ENCODE data around the gene TMC8. TPM values are rescaled to one million over a fixed set of nuclear protein-coding genes. Genes with fewer than 3 reads are reported as not detected.

Gene TMC8
- total and polyA plus RNA-seq, 2 of the 8 experiments (the other 6 are each of a cell fraction or from before 2014, with no cell fraction given) = 1.00 to 2.8 TPM

DNA sequence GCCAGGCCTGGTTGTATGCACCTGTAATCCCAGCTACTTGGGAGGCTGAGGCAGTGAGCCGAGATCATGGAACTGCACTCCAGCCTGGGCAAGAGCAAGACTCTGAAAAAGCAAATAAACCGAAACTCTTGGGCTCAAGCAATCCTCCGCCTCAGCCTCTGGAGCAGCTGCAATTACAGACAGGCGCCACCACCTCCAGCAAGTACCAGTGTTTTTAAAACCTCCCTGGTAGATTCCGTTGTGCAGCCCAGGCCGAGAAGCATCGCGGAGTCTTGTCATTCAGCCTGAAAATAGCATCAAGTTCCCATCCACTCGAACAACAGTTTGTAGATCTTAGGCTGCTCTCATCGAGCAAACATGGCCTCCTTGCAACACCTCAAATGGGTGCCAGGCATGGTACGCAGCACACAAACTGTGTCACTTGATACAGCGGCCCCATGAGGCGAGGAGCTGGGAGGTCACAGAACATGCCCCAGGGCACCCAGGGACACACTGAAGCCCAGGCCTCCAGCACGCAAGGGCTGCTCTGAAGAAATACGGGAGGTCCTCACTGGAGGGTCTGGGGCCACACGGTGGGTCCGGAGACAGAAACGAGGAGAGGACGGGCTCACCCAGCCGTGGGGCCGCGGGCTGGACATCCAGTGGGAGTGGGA lies 20.1 kb upstream of the TMC8 start:
- Histone ChIP-seq H3K23ac (ENCODE audit: insufficient read length) (no peak overlapping the region), H3K27ac (ENCODE audit: low read depth, low read length) (no peak overlapping the region), H3K27me3 (replicated peaks in 1 of 4; ENCODE audit: control insufficient read depth in 3 of 4, extremely low read depth in 1 of 4, insufficient read depth in 3 of 4, low read length in 3 of 4) (no peaks in the 10 kb centered on the region), H3K79me2 (ENCODE audit: control insufficient read depth in 1 of 2, insufficient read depth in 2 of 2, low read length in 2 of 2) (no peaks in the 10 kb centered on the region), H3K4me3 (ENCODE audit: extremely low read depth in 1 of 4, insufficient read depth in 2 of 4, low read depth in 3 of 4, low read length in 4 of 4) (no peak overlapping the region), H3K79me1 (ENCODE audit: low read depth, low read length) (no peaks in the 10 kb centered on the region), H3K14ac (ENCODE audit: insufficient read length) (no peak overlapping the region), H3K9ac (replicated peaks in 1 of 4; ENCODE audit: extremely low read depth in 1 of 4, low read depth in 3 of 4, low read length in 3 of 4) (no peak overlapping the region; a peak in 1 of 7 replicates), H2BK5ac (ENCODE audit: low read depth, low read length) (no peak overlapping the region), H2AK5ac (ENCODE audit: low read depth, low read length) (no peak overlapping the region), H3K36me3 (ENCODE audit: control insufficient read depth in 2 of 4, insufficient read depth in 4 of 4, low read length in 3 of 4) (peaks cover 0 to 7% (median 0%) of the 10 kb centered on the region in 4 experiments; a peak in 1 of 8 replicates), H2AFZ (ENCODE audit: low read length) (no peak overlapping the region), H3K4ac (replicated peaks; ENCODE audit: insufficient read length, low read depth, low read length) (no peak overlapping the region), H3K23me2 (ENCODE audit: low read depth, low read length) (no peaks in the 10 kb centered on the region), H4K20me1 (replicated peaks in 1 of 2; ENCODE audit: control insufficient read depth in 1 of 2, insufficient read depth in 2 of 2, low read length in 2 of 2) (peaks cover 2 to 3% of the 10 kb centered on the region in 2 experiments), H2BK15ac (ENCODE audit: low read length) (no peak overlapping the region), H3K4me1 (replicated peaks in 1 of 4; ENCODE audit: control insufficient read depth in 3 of 4, insufficient read depth in 4 of 4, low read length in 3 of 4) (no peaks in the 10 kb centered on the region; a peak in 1 of 7 replicates), H4K91ac (replicated peaks; ENCODE audit: insufficient read length, low read length) (no peak overlapping the region), H3K56ac (replicated peaks; ENCODE audit: insufficient read length, low read depth, low read length) (no peak overlapping the region), H3K9me3 (ENCODE audit: insufficient read depth in 2 of 2, low read depth in 1 of 2, low read length in 1 of 2) (no peaks in the 10 kb centered on the region), H2BK20ac (ENCODE audit: low read length) (no peak overlapping the region), H4K5ac (ENCODE audit: insufficient read length, low read depth, low read length) (no peak overlapping the region), H3K4me2 (ENCODE audit: insufficient read depth in 1 of 2, low read depth in 2 of 2, low read length in 2 of 2) (no peak overlapping the region), H4K8ac (ENCODE audit: extremely low read depth, insufficient read depth, low read length) (peak overlapping the region; percentile 71), H3K18ac (ENCODE audit: extremely low read depth, low read length) (no peak overlapping the region), H2BK120ac (replicated peaks; ENCODE audit: low read depth, low read length) (no peak overlapping the region), H2BK12ac (ENCODE audit: low read depth, low read length) (no peak overlapping the region)
- FAIRE-seq = no peak
- POLR2A ChIA-PET (ENCODE audit: partially characterized antibody) = interaction anchor here (1.3 to 1.4 kb wide), 3 partner anchors 20 to 64 kb away, joined by 3 to 5 read pairs (median 4); partner anchors contain the start of gene TMC8
- DNase-seq (ENCODE audit: low read depth in 1 of 2, low spot score in 2 of 2) = no peak
- 97% methylated on average over 22 of the region's 22 CpGs; no CpG with 5 or more reads in 1 of the 2 experiments for WGBS, 2 experiments (ENCODE audit: extremely low coverage in 1 of 2, insufficient coverage in 1 of 2, insufficient read length in 1 of 2, insufficient replicate concordance in 2 of 2, low coverage in 1 of 2, low lambda C conversion rate in 2 of 2, missing lambda C conversion rate in 1 of 2)
- CTCF ChIA-PET (ENCODE audit: partially characterized antibody) = interaction anchor here (1.1 to 5.2 kb wide), 6 partner anchors 22 to 65 kb away, joined by 4 to 33 read pairs (median 6); no protein-coding TSS in a partner anchor
- TF ChIP-seq HDAC6 (IDR thresholded peaks at IDR 0.05; ENCODE audit: low read depth, low read length) (no peak), RBBP5 (IDR thresholded peaks at IDR 0.05; ENCODE audit: borderline replicate concordance, low read depth, low read length) (no peak), ASH2L (IDR thresholded peaks at IDR 0.05; ENCODE audit: low read length) (no peak), TBP (IDR thresholded peaks at IDR 0.05; ENCODE audit: low read depth, low read length) (no peak), SP2 (IDR thresholded peaks at IDR 0.05; ENCODE audit: low read length) (no peak), SIRT6 (IDR thresholded peaks at IDR 0.05; ENCODE audit: low read length) (no peak), TAF1 (IDR thresholded peaks at IDR 0.05; ENCODE audit: low read depth, low read length) (no peak), SIN3A (conservative IDR thresholded peaks at IDR 0.05 in 1 of 2, IDR thresholded peaks at IDR 0.05 in 1 of 2; ENCODE audit: low read depth in 1 of 2, low read length in 2 of 2) (no peak), BRCA1 (IDR thresholded peaks at IDR 0.05; ENCODE audit: low read depth, low read length) (no peak), EZH2 (IDR thresholded peaks at IDR 0.05; ENCODE audit: low read depth, low read length, severe bottlenecking) (no peak), JUN (IDR thresholded peaks at IDR 0.05; ENCODE audit: low read depth, low read length) (no peak)
- TF ChIP-seq, protein P1, sequence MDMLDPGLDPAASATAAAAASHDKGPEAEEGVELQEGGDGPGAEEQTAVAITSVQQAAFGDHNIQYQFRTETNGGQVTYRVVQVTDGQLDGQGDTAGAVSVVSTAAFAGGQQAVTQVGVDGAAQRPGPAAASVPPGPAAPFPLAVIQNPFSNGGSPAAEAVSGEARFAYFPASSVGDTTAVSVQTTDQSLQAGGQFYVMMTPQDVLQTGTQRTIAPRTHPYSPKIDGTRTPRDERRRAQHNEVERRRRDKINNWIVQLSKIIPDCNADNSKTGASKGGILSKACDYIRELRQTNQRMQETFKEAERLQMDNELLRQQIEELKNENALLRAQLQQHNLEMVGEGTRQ (IDR thresholded peaks at IDR 0.05; ENCODE audit: low read length) = no peak

All from H1 (cell line).